ENCODE data around the gene BAZ1B.
"Not testable (repeated sequence)": the region's sequence is repeated elsewhere in the genome, so short reads cannot be mapped to it uniquely, and the experiment has no call there.

Gene BAZ1B

DNA sequence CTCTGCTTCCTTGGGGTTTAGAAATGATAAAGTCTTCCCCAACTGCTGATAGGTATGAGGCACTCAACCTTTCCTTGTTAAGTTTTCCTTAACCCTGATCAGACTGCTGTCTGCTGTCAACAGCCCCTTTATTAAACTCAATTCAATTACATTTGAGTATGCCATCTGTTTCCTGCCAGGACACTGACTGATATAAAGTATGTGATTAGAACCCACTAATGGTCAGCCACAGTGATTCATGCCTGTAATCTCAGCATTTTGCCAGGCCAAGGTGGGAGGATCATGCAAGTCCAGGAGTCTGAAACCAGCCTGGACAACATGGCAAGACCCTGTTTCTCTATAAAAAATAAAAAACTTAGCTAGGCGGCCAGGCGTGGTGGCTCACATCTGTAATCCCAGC, 18.1 kb downstream of the BAZ1B start:
- DNase-seq (ENCODE audit: low read depth) = no peak
- TF ChIP-seq, protein P1, sequence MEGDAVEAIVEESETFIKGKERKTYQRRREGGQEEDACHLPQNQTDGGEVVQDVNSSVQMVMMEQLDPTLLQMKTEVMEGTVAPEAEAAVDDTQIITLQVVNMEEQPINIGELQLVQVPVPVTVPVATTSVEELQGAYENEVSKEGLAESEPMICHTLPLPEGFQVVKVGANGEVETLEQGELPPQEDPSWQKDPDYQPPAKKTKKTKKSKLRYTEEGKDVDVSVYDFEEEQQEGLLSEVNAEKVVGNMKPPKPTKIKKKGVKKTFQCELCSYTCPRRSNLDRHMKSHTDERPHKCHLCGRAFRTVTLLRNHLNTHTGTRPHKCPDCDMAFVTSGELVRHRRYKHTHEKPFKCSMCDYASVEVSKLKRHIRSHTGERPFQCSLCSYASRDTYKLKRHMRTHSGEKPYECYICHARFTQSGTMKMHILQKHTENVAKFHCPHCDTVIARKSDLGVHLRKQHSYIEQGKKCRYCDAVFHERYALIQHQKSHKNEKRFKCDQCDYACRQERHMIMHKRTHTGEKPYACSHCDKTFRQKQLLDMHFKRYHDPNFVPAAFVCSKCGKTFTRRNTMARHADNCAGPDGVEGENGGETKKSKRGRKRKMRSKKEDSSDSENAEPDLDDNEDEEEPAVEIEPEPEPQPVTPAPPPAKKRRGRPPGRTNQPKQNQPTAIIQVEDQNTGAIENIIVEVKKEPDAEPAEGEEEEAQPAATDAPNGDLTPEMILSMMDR (IDR thresholded peaks at IDR 0.05; ENCODE audit: insufficient read depth, low read depth, low read length, missing control alignments) = no peak
- no peak overlapping the region for H3K4me3 ChIP-seq (ENCODE audit: low read depth, low read length)

DNA sequence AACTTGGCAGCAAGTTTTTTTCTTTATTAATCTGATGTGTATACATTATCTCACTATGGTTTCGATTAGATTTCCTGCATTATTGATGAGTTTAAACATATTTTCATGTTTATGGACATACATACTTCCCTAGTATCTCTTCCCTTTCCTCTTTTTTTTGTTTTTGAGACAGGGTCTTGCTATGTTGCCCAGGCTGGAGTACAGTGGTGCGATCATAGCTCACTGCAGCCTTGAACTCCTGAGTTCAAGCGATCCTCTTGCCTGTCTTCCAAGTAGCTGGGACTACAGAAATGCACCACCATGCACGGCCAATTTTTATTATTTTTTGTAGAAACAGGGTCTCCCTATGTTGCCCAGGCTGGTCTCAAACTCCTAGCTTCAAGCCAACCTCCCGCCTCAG, 18.9 kb downstream of the BAZ1B start:
- no peak for DNase-seq (ENCODE audit: low read depth)
- TF ChIP-seq, protein P1 (IDR thresholded peaks at IDR 0.05; ENCODE audit: insufficient read depth, low read depth, low read length, missing control alignments) = no peak
- H3K4me3 ChIP-seq (ENCODE audit: low read depth, low read length) = no peak overlapping the region

DNA sequence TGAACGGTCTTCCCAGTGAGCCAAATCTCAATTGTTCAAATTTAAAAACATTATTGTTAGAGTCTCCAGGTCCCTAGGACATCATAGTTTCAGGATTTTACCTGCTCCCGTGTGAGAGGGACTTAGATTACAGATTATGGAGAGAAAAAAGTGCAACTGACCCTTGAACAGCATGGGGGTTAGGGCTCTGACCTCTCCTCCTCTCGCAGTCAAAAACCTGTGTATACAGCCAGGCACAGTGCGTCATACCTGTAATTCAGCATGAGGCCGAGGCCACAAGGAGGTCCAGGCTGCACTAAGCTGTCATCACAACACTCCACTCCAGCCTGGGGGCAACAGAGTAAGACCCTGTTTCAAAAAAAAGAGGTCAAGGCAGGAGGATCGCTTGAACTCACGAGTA, 25.5 kb downstream of the BAZ1B start:
- no peak overlapping the region for H3K4me3 ChIP-seq (ENCODE audit: low read depth, low read length)
- no peak for DNase-seq (ENCODE audit: low read depth)
- TF ChIP-seq, protein P1 (IDR thresholded peaks at IDR 0.05; ENCODE audit: insufficient read depth, low read depth, low read length, missing control alignments) = no peak

DNA sequence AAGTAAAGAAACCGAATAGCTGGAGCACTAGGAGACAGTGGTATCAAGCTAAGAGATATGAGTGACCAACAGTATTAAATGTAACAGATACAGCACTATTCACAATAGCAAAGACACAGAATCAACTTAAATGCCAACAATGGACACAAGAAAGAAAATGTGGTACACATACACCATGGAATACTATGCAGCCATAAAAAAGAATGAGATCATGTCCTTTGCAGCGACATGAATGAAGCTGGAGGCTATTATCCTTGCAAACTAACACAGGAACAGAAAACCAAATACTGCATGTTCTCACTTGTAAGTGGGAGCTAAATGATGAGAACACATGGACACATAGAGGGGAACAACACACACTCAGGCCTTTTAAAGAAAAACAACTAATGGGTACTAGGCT, 26.6 kb downstream of the BAZ1B start:
- not testable (repeated sequence) for H3K4me3 ChIP-seq (ENCODE audit: low read depth, low read length); DNase-seq (ENCODE audit: low read depth)

DNA sequence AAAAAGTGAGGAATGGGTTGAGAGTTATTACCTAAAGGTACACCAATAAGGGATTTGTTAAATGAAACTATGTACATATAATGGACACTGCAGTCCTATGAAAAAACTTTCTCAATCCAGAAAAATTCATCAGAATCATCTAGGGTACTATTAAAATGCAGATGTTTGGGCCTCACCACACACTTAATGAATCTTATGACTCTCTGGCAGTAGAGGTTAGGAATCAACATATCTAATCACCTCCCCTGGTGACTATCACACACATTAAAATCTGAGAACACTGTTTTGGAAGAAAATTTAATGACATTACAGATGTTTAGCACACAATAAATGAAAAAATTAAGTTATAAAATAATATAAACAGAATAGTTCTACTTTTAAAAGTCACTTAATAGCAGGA, 32.1 kb downstream of the BAZ1B start:
- DNase-seq (ENCODE audit: low read depth) = no peak
- TF ChIP-seq, protein P1 (IDR thresholded peaks at IDR 0.05; ENCODE audit: insufficient read depth, low read depth, low read length, missing control alignments) = no peak
- H3K4me3 ChIP-seq (ENCODE audit: low read depth, low read length) = no peak overlapping the region

DNA sequence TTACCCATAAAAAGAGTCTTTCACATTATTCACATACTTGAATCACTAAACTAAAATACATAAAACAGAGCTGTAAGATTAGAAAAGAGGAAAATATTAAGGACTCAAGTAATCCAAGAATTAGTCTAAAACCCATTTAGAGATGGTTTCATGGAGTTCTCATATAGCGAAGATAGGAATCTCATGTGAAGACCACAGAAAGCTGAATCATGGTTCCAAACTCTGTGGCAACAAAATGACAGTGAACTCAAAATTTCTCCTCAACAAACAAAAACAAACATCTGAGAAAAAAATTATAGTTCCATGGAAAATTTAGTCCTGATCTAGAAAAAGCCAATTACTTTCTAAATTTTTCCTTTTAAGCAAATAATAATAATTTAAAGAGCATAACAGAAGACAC, 34.6 kb downstream of the BAZ1B start:
- TF ChIP-seq, protein P1 (IDR thresholded peaks at IDR 0.05; ENCODE audit: insufficient read depth, low read depth, low read length, missing control alignments) = no peak
- H3K4me3 ChIP-seq (ENCODE audit: low read depth, low read length) = no peak overlapping the region
- DNase-seq (ENCODE audit: low read depth) = no peak

DNA sequence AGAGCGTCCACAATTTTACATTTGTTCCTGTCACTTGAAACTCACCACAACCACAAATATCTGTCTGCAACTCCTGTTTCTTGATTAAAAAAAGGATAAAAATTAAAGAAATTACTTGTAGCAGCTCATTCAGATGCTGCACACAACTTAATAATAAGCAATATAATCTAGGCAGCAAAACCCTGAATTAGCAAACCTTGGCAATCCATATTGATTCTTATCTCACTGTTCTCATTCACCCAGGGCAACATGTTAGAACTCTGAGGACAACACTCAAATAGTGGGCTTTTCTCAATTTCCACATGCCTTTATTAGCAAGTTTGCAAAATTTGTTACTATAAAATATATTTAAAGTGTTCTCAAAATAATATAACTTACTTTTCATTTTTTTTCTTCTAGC, 38.9 kb downstream of the BAZ1B start:
- no peak overlapping the region for H3K4me3 ChIP-seq (ENCODE audit: low read depth, low read length)
- DNase-seq (ENCODE audit: low read depth) = no peak
- TF ChIP-seq, protein P1 (IDR thresholded peaks at IDR 0.05; ENCODE audit: insufficient read depth, low read depth, low read length, missing control alignments) = no peak

DNA sequence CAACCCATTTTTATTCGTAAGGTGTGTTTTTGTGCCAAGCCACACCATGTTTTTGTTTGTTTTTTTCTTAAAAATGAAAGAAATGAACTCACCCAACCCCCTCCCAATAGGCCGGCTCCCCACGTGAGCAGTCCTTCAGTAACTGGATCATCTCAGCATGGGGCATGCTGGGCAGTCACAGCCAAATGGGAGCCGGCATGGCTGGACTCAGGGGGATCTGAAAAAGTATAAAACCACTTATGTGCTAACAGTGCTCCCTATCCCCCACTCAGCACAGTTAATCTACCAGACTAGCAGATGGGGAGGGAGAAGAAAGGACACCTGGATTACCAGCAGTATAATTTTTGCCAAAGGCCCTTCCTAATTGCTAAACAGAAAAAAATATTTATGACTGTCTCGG, 39.3 kb downstream of the BAZ1B start:
- DNase-seq (ENCODE audit: low read depth) = no peak
- TF ChIP-seq, protein P1 (IDR thresholded peaks at IDR 0.05; ENCODE audit: insufficient read depth, low read depth, low read length, missing control alignments) = no peak
- no peak overlapping the region for H3K4me3 ChIP-seq (ENCODE audit: low read depth, low read length)

DNA sequence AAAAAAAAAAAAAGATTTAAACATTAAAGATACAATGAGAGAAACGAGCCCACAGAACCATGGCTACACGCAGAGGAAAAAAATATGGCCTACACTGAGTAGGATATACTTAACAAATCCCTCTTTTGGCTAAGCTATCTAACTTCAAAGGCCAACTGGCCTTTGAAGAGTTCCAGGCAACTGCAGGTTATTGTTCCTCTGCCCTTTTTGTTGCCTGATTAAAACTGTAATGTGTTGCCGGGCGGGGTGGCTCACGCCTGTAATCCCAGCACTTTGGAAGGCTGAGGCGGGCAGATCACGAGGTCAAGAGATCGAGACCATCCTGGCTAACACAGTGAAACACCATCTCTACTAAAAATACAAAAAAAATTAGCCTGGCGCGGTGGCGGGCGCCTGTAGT, 40.6 kb downstream of the BAZ1B start:
- not testable (repeated sequence) for H3K4me3 ChIP-seq (ENCODE audit: low read depth, low read length); DNase-seq (ENCODE audit: low read depth)
